ENCODE measurements around the gene NUP210L.

DNA sequence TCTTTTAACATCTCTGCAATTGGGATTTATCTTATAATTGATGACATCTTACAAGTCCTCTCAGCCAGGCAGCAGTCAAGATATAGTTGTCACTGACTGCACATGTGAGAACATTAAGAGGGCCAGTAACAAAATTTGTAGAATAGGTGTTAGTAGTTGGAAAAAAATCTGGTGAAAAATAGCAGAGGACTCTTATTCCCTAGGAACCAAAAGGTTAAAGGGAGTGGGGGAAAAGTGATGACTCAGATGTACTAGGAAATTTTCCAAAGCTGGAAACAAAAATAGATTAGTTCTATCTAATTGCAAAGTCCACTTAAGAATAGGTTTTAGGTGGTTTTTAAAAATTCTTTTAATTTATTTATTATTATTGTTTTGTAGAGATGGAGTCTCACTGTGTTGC, 3.6 kb downstream of the NUP210L start:
- TF ChIP-seq HNRNPH1 (optimal IDR thresholded peaks at IDR 0.05; ENCODE audit: low read depth, low read length) (no peak), FOSL1 (CRISPR knock-in tag; IDR thresholded peaks at IDR 0.05; ENCODE audit: borderline replicate concordance) (no peak), HOXA9 (CRISPR knock-in tag; IDR thresholded peaks at IDR 0.05; ENCODE audit: borderline replicate concordance) (no peak)
- TF ChIP-seq, protein P1, sequence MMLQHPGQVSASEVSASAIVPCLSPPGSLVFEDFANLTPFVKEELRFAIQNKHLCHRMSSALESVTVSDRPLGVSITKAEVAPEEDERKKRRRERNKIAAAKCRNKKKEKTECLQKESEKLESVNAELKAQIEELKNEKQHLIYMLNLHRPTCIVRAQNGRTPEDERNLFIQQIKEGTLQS (CRISPR knock-in tag; IDR thresholded peaks at IDR 0.05) = no peak

Measured in HepG2 (cell line).